Right lobe of liver (tissue), 4 donors: ENCODE measurements around the gene LAT.

ENCODE experiments used
- CTCF ChIP-seq, 4 donors: fragments of 200-600 bp in 3 of 4; fragments of 450-650 bp in 1 of 4; IDR thresholded peaks; one replicate each; pipeline versions ENCODE4 v1.5.1 to v1.8.0; 2016 to 2022; ENCODE audit warnings: antibody characterized with exemption in 4 of 4, mild to moderate bottlenecking in 2 of 4
- POLR2A ChIP-seq: fragments of 450-650 bp; IDR thresholded peaks from one replicate; pipeline ENCODE4 v1.6.1; 2017; ENCODE audit warnings: antibody characterized with exemption, mild to moderate bottlenecking
- donor health status: DM: no; HTN: no; CAD: no.
- donor health status: DM: no; HTN: no; CAD: no.
- donor health status: DM: no; HTN: yes; CAD: no.

GRCh38 chr16:28964072-28964471 lies 20.8 kb upstream of the LAT start:
- TF ChIP-seq CTCF (IDR thresholded peaks at IDR 0.05): no peak
- no peak for TF ChIP-seq POLR2A
